ENCODE results near the gene FILIP1L.

Gene FILIP1L

GRCh38 chr3:100125161-100125938 lies 11.0 kb upstream of the FILIP1L start:
- no peak for DNase-seq (ENCODE audit: low spot score)

- no peak for DNase-seq (ENCODE audit: low spot score)
Measured at GRCh38 chr3:100124201-100124761, 10.0 kb upstream of the FILIP1L start.

- no peak for DNase-seq (ENCODE audit: low spot score)
Measured at GRCh38 chr3:100123112-100123511, 8.8 kb upstream of the FILIP1L start.

GRCh38 chr3:100122321-100122720 lies 8.0 kb upstream of the FILIP1L start:
- DNase-seq (ENCODE audit: low spot score) = no peak

- no peak for DNase-seq (ENCODE audit: low spot score)
Measured at GRCh38 chr3:100120693-100121092, 6.4 kb upstream of the FILIP1L start.

GRCh38 chr3:100120012-100120411 lies 5.7 kb upstream of the FILIP1L start:
- no peak for DNase-seq (ENCODE audit: low spot score)

GRCh38 chr3:100117093-100117492 lies 2.8 kb upstream of the FILIP1L start:
- no peak for DNase-seq (ENCODE audit: low spot score)

- no peak for DNase-seq (ENCODE audit: low spot score)
Measured at GRCh38 chr3:100113723-100114412, 433 bp downstream of the FILIP1L start.

- DNase-seq (ENCODE audit: low spot score) = no peak
Measured at GRCh38 chr3:100111728-100112127, 2.6 kb downstream of the FILIP1L start.

- DNase-seq (ENCODE audit: low spot score) = no peak
Measured at GRCh38 chr3:100110162-100110561, 4.1 kb downstream of the FILIP1L start.

- no peak for DNase-seq (ENCODE audit: low spot score)
Measured at GRCh38 chr3:100108464-100109079, 5.7 kb downstream of the FILIP1L start.

GRCh38 chr3:100107221-100107814 lies 7.0 kb downstream of the FILIP1L start:
- no peak for DNase-seq (ENCODE audit: low spot score)

- no peak for DNase-seq (ENCODE audit: low spot score)
Measured at GRCh38 chr3:100106531-100107141, 7.7 kb downstream of the FILIP1L start.

- DNase-seq (ENCODE audit: low spot score) = no peak
Measured at GRCh38 chr3:100106094-100106493, 8.2 kb downstream of the FILIP1L start.

GRCh38 chr3:100105501-100105900 lies 8.8 kb downstream of the FILIP1L start:
- DNase-seq (ENCODE audit: low spot score) = no peak

- no peak for DNase-seq (ENCODE audit: low spot score)
Measured at GRCh38 chr3:100104817-100105413, 9.4 kb downstream of the FILIP1L start.

GRCh38 chr3:100104442-100104798 lies 9.9 kb downstream of the FILIP1L start:
- DNase-seq (ENCODE audit: low spot score) = no peak

- peak; percentile 27 for DNase-seq (ENCODE audit: low spot score)
Measured at GRCh38 chr3:100103558-100104441, 10.5 kb downstream of the FILIP1L start.

- no peak for DNase-seq (ENCODE audit: low spot score)
Measured at GRCh38 chr3:100102757-100103156, 11.5 kb downstream of the FILIP1L start.

GRCh38 chr3:100100425-100100824 lies 13.9 kb downstream of the FILIP1L start:
- no peak for DNase-seq (ENCODE audit: low spot score)

- no peak for DNase-seq (ENCODE audit: low spot score)
Measured at GRCh38 chr3:100099621-100100020, 14.7 kb downstream of the FILIP1L start.

Data from germinal center (tissue), 1 donor.